IPS-18c (cell line): ENCODE data around the gene DDN.

Source experiments
- H3K4me3 ChIP-seq: 2 replicates; pipeline ENCODE4 v1.7.0; 2013; ENCODE audit warnings: low read depth, mild to moderate bottlenecking, low read length, moderate library complexity; ENCODE audit not compliant: insufficient read depth
- H3K9me3 ChIP-seq: one replicate; pipeline ENCODE4 v1.6.1; 2013; ENCODE audit warnings: mild to moderate bottlenecking, low read length, moderate library complexity; ENCODE audit not compliant: control insufficient read depth, insufficient read depth

Gene DDN

GRCh38 chr12:48995086-48995879, 3.9 kb downstream of the DDN start:
- Histone ChIP-seq H3K9me3 (peaks cover 9% of the 10 kb centered on the region), H3K4me3 (no peak overlapping the region; the same call in none of the 2 replicates)

- Histone ChIP-seq H3K4me3 (no peak overlapping the region; the same call in 1 of the 2 replicates), H3K9me3 (peaks cover 7% of the 10 kb centered on the region)
These were observed 4.7 kb downstream of the DDN start for GRCh38 chr12:48994224-48995085.

- Histone ChIP-seq H3K4me3 (no peak overlapping the region), H3K9me3 (peaks cover 7% of the 10 kb centered on the region)
These were observed 5.4 kb downstream of the DDN start for GRCh38 chr12:48993787-48994186.

- H3K9me3 ChIP-seq = peaks cover 2% of the 10 kb centered on the region
- no peak overlapping the region for H3K4me3 ChIP-seq
These were observed 7.7 kb downstream of the DDN start for GRCh38 chr12:48991247-48992050.

- H3K9me3 ChIP-seq = peaks cover 2% of the 10 kb centered on the region
- no peak overlapping the region for H3K4me3 ChIP-seq
These were observed 8.6 kb downstream of the DDN start for GRCh38 chr12:48990552-48990951.

- H3K4me3 ChIP-seq = no peak overlapping the region
- no peaks in the 10 kb centered on the region for H3K9me3 ChIP-seq
These were observed 11.0 kb downstream of the DDN start for GRCh38 chr12:48988030-48988649.

- H3K4me3 ChIP-seq = no peak overlapping the region
These were observed 12.4 kb downstream of the DDN start for GRCh38 chr12:48986720-48987291.

GRCh38 chr12:48985901-48986300, 13.3 kb downstream of the DDN start:
- Histone ChIP-seq H3K4me3 (no peak overlapping the region; the same call in 1 of the 2 replicates), H3K9me3 (no peaks in the 10 kb centered on the region)

More at GRCh38 chr12:48986720-48987291, 12.4 kb downstream of the DDN start:
- no peaks in the 10 kb centered on the region for H3K9me3 ChIP-seq

GRCh38 chr12:48985475-48985897, 13.7 kb downstream of the DDN start:
- no peaks in the 10 kb centered on the region for H3K9me3 ChIP-seq
- H3K4me3 ChIP-seq = no peak overlapping the region; the same call in 1 of the 2 replicates

- no peak overlapping the region for H3K4me3 ChIP-seq
- no peaks in the 10 kb centered on the region for H3K9me3 ChIP-seq
These were observed 16.6 kb downstream of the DDN start for GRCh38 chr12:48982397-48983080.

GRCh38 chr12:48981757-48982157, 17.4 kb downstream of the DDN start:
- peak overlapping the region; percentile 51 for H3K4me3 ChIP-seq
- H3K9me3 ChIP-seq = no peaks in the 10 kb centered on the region

GRCh38 chr12:48980953-48981756, 18.0 kb downstream of the DDN start:
- peak overlapping the region; percentile 51 for H3K4me3 ChIP-seq

GRCh38 chr12:48980389-48980952, 18.7 kb downstream of the DDN start:
- no peaks in the 10 kb centered on the region for H3K9me3 ChIP-seq
- peak overlapping the region; percentile 51; the same call in 1 of the 2 replicates for H3K4me3 ChIP-seq

More at GRCh38 chr12:48980953-48981756, 18.0 kb downstream of the DDN start:
- no peaks in the 10 kb centered on the region for H3K9me3 ChIP-seq

- Histone ChIP-seq H3K4me3 (peak overlapping the region; percentile 51), H3K9me3 (no peaks in the 10 kb centered on the region)
These were observed 19.4 kb downstream of the DDN start for GRCh38 chr12:48979602-48980388.
